ENCODE data around the gene LAD1.

DNA sequence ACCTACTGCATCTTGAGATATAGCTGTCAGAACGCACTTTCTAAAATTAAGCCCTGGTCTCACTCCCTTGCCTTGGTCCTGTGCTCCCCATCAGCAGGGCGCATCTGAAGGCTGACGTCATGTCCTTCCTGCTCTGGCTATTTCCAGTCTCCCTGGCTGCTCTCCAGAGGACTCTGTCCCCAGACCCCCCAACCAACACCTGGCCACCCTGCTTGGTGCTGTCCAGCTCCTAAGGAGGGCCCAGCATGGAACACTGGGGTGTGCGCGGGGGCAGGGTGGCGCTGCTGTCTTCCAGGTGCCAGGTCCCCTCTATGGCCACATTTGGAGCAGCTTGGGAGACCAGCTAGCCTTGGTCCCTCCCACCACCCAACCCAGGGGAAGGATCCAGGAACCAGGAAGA is 29.9 kb downstream of the LAD1 start:
- TF ChIP-seq POLR2A (IDR thresholded peaks at IDR 0.05; ENCODE audit: low read depth, low read length): no peak
- no peak for TF ChIP-seq POLR2AphosphoS5 (IDR thresholded peaks at IDR 0.05; ENCODE audit: low read depth, low read length)
